ENCODE results near the gene KHDC4. TPM values are rescaled to one million over a fixed set of nuclear protein-coding genes. Genes with fewer than 3 reads are reported as not detected.

Gene KHDC4
- total and polyA plus RNA-seq, 2 donors (not counting 3 experiments of a cell fraction or from before 2014, with no cell fraction given) = 47.9 to 54.1 TPM

DNA sequence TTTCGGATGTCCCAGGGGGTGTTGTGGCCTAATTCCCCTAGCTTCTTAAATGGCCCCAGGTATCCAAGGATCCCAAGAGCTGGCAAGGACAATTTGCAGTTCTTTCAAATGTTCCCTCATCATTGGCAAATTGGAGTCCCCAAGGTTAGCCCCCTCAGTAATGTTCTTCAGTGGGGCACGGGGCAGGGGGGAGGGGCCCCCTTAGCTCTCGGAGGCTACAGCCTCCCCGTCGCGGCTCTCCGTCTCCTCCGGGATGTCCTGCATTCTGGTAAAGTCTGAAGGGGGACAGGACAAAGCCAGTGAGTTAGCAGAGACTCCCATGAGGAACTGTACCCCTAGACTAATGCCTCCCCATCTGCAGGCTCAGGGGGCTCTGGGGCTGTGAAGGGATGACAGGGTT is 13.5 kb upstream of the KHDC4 start:
- BruUV-seq (replicated peaks) = no TSS peak

More for the DNA sequence above, 13.5 kb upstream of the KHDC4 start:
- Histone ChIP-seq H3K79me2 (ENCODE audit: control insufficient read depth, insufficient read depth, low read length) (no peaks in the 10 kb centered on the region), H3K4me2 (ENCODE audit: insufficient read depth, low read length) (no peak overlapping the region), H3K4me1 (ENCODE audit: control insufficient read depth, extremely low read depth, insufficient read depth, low read length) (no peaks in the 10 kb centered on the region), H3K9ac (replicated peaks; ENCODE audit: extremely low read depth, insufficient read depth, low read length) (no peak overlapping the region), H3K9me1 (replicated peaks; ENCODE audit: control insufficient read depth, extremely low read depth, insufficient read depth, low read length) (no peaks in the 10 kb centered on the region), H3K9me3 (replicated peaks; ENCODE audit: control insufficient read depth, insufficient read depth, low read length) (no peaks in the 10 kb centered on the region), H4K20me1 (replicated peaks; ENCODE audit: control insufficient read depth, extremely low read depth, insufficient read depth, low read length) (no peaks in the 10 kb centered on the region), H3K27me3 (ENCODE audit: control insufficient read depth in 2 of 2, insufficient read depth in 2 of 2, low read length in 2 of 2) (no peaks in the 10 kb centered on the region), H3K27ac (ENCODE audit: insufficient read depth, low read depth, low read length) (no peak overlapping the region), H2AFZ (ENCODE audit: low read depth, low read length) (no peak overlapping the region), H3K36me3 (ENCODE audit: control insufficient read depth in 2 of 2, extremely low read depth in 1 of 2, insufficient read depth in 2 of 2, low read length in 2 of 2) (peaks cover 34 to 43% of the 10 kb centered on the region in 2 experiments), H3K4me3 (replicated peaks in 1 of 3; ENCODE audit: insufficient read depth in 1 of 3, low read depth in 1 of 3, low read length in 3 of 3) (no peak overlapping the region)
- FAIRE-seq (no peak), DNase-seq (ENCODE audit: low read depth, low spot score) (no peak)
- TF ChIP-seq GATA2 (IDR thresholded peaks at IDR 0.05; ENCODE audit: insufficient read depth, insufficient read length, low read depth, low read length) = no peak
- no peak for TF ChIP-seq JUN (IDR thresholded peaks at IDR 0.05; ENCODE audit: borderline replicate concordance, insufficient read depth, insufficient read length, low read depth)
- TF ChIP-seq MYC (IDR thresholded peaks at IDR 0.05; ENCODE audit: low read depth, low read length) = no peak
- TF ChIP-seq POLR2A (IDR thresholded peaks at IDR 0.05; ENCODE audit: low read depth, low read length) = no peak
- no peak for TF ChIP-seq FOS (IDR thresholded peaks at IDR 0.05; ENCODE audit: borderline replicate concordance, insufficient read depth, low read length)
- TF ChIP-seq, protein P1, sequence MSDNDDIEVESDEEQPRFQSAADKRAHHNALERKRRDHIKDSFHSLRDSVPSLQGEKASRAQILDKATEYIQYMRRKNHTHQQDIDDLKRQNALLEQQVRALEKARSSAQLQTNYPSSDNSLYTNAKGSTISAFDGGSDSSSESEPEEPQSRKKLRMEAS (IDR thresholded peaks at IDR 0.05; ENCODE audit: insufficient read depth, insufficient read length) = no peak
- TF ChIP-seq, protein P2, sequence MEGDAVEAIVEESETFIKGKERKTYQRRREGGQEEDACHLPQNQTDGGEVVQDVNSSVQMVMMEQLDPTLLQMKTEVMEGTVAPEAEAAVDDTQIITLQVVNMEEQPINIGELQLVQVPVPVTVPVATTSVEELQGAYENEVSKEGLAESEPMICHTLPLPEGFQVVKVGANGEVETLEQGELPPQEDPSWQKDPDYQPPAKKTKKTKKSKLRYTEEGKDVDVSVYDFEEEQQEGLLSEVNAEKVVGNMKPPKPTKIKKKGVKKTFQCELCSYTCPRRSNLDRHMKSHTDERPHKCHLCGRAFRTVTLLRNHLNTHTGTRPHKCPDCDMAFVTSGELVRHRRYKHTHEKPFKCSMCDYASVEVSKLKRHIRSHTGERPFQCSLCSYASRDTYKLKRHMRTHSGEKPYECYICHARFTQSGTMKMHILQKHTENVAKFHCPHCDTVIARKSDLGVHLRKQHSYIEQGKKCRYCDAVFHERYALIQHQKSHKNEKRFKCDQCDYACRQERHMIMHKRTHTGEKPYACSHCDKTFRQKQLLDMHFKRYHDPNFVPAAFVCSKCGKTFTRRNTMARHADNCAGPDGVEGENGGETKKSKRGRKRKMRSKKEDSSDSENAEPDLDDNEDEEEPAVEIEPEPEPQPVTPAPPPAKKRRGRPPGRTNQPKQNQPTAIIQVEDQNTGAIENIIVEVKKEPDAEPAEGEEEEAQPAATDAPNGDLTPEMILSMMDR (IDR thresholded peaks at IDR 0.05; ENCODE audit: extremely low read depth in 1 of 2, insufficient read depth in 1 of 2, low read depth in 1 of 2, low read length in 2 of 2) = no peak
- TF ChIP-seq EZH2 (IDR thresholded peaks at IDR 0.05; ENCODE audit: borderline replicate concordance, low read depth, low read length, severe bottlenecking) = no peak
- TF ChIP-seq POLR2AphosphoS5 (IDR thresholded peaks at IDR 0.05; ENCODE audit: insufficient read depth, low read depth, low read length) = no peak
- dilution Hi-C loops (cut with MboI; ENCODE audit: extremely low pct_ligation_motif_present, low sequenced_read_pairs) (no loop called here), intact Hi-C loops (cut with micrococcal nuclease) (no loop called here)
- CTCF ChIA-PET = interaction anchor here (1.3 kb wide), 1 partner anchor 42 kb away, joined by 5 read pairs; no protein-coding TSS in a partner anchor
- POLR2A ChIA-PET = no interaction called here

Data from endothelial cell of umbilical vein (primary cell).